Neuronal stem cell (in vitro differentiated cells): ENCODE measurements around the gene SLC16A9.

Experiments
- DNase-seq: peaks from one replicate; pipeline ENCODE4 v3.0.0-alpha.2; 2013; ENCODE audit warnings: low spot score
- H2AFZ ChIP-seq: one replicate; pipeline ENCODE4 v1.6.1; 2013; ENCODE audit warnings: mild to moderate bottlenecking, low read length, inconsistent platforms
- H2AK5ac ChIP-seq: 2 replicates; pipeline ENCODE4 v1.6.1; 2013; ENCODE audit warnings: low read depth, mild to moderate bottlenecking, inconsistent platforms, low read length, moderate library complexity, mixed read lengths
- H2BK120ac ChIP-seq: 2 replicates; pipeline ENCODE4 v1.6.1; 2013; ENCODE audit warnings: low read depth, mild to moderate bottlenecking, inconsistent platforms, low read length, moderate library complexity, mixed read lengths
- H2BK12ac ChIP-seq: one replicate; pipeline ENCODE4 v1.6.1; 2013; ENCODE audit warnings: low read length, inconsistent platforms
- H2BK15ac ChIP-seq: 2 replicates; pipeline ENCODE4 v1.6.1; 2013; ENCODE audit warnings: mild to moderate bottlenecking, low read length, inconsistent platforms, mixed read lengths
- H2BK5ac ChIP-seq: one replicate; pipeline ENCODE4 v1.6.1; 2013; ENCODE audit warnings: inconsistent platforms, mild to moderate bottlenecking, low read length, moderate library complexity
- H3K14ac ChIP-seq: one replicate; pipeline ENCODE4 v1.6.1; 2013; ENCODE audit warnings: low read length, inconsistent platforms
- H3K18ac ChIP-seq: 2 replicates; pipeline ENCODE4 v1.6.1; 2013; ENCODE audit warnings: low read length, inconsistent platforms
- H3K23ac ChIP-seq: 2 replicates; pipeline ENCODE4 v1.6.1; 2013; ENCODE audit warnings: low read depth, mild to moderate bottlenecking, mixed read lengths, low read length, inconsistent platforms; ENCODE audit not compliant: poor library complexity
- H3K27ac ChIP-seq: replicated peaks from 3 replicates; pipeline ENCODE4 v1.5.1; 2013; ENCODE audit warnings: low read length, inconsistent platforms
- H3K27me3 ChIP-seq, 3 experiments: 2 replicates each; pipeline ENCODE4 v1.6.1; 2013; ENCODE audit warnings: low read length in 3 of 3, mild to moderate bottlenecking in 2 of 3, inconsistent platforms in 1 of 3, low read depth in 1 of 3, mixed read lengths in 1 of 3, moderate library complexity in 1 of 3; ENCODE audit not compliant: control insufficient read depth in 3 of 3, insufficient read depth in 3 of 3
- H3K36me3 ChIP-seq, 2 donors: replicated peaks in 1 of 2; 2 replicates each; pipeline ENCODE4 v1.6.1; 2013; ENCODE audit warnings: low read length in 2 of 2; ENCODE audit not compliant: control insufficient read depth in 2 of 2, insufficient read depth in 2 of 2
- H3K4ac ChIP-seq: 2 replicates; pipeline ENCODE4 v1.6.1; 2013; ENCODE audit warnings: inconsistent platforms, mild to moderate bottlenecking, low read length, moderate library complexity
- H3K4me1 ChIP-seq, 2 donors: 1 replicate in 1 of 2; 2 replicates in 1 of 2; pipeline ENCODE4 v1.6.1; 2013; ENCODE audit warnings: low read length in 2 of 2, low read depth in 1 of 2; ENCODE audit not compliant: control insufficient read depth in 2 of 2, insufficient read depth in 1 of 2
- H3K4me2 ChIP-seq: one replicate; pipeline ENCODE4 v1.6.1; 2013; ENCODE audit warnings: mild to moderate bottlenecking, low read length, inconsistent platforms; ENCODE audit not compliant: insufficient read depth, poor library complexity, severe bottlenecking
- H3K4me3 ChIP-seq, 2 donors: 2 replicates each; pipeline ENCODE4 v1.5.1; 2013; ENCODE audit warnings: low read length in 2 of 2, mild to moderate bottlenecking in 2 of 2, inconsistent platforms in 1 of 2, moderate library complexity in 1 of 2
- H3K79me1 ChIP-seq: one replicate; pipeline ENCODE4 v1.6.1; 2013; ENCODE audit warnings: low read depth, mild to moderate bottlenecking, inconsistent platforms, low read length, moderate library complexity
- H3K9ac ChIP-seq: one replicate; pipeline ENCODE4 v1.6.1; 2013; ENCODE audit warnings: mild to moderate bottlenecking, low read depth, low read length, inconsistent platforms; ENCODE audit not compliant: poor library complexity
- H3K9me3 ChIP-seq, 2 donors: replicated peaks in 1 of 2; 2 replicates each; pipeline versions ENCODE3 to v1.6.1; 2013; ENCODE audit warnings: low read length in 2 of 2, mild to moderate bottlenecking in 2 of 2, inconsistent platforms in 1 of 2, low read depth in 1 of 2, mixed read lengths in 1 of 2, moderate library complexity in 1 of 2; ENCODE audit not compliant: control insufficient read depth in 2 of 2, insufficient read depth in 1 of 2
- H4K8ac ChIP-seq: one replicate; pipeline ENCODE4 v1.6.1; 2013; ENCODE audit warnings: low read depth, mild to moderate bottlenecking, inconsistent platforms, low read length, moderate library complexity
- H4K91ac ChIP-seq: one replicate; pipeline ENCODE4 v1.6.1; 2013; ENCODE audit warnings: low read length, low read depth, mild to moderate bottlenecking, inconsistent platforms; ENCODE audit not compliant: poor library complexity
- WGBS, 2 donors: extraction: QIAGEN DNeasy Blood & Tissue Kit; methylation state at CpG; one replicate each; pipeline ENCODE4 v1.1.7; 2013; ENCODE audit warnings: missing lambda C conversion rate in 2 of 2, mixed read lengths in 1 of 2; ENCODE audit not compliant: insufficient read length in 2 of 2, insufficient replicate concordance in 1 of 2; ENCODE audit errors: extremely low coverage in 2 of 2; 5-methylcytosine and 5-hydroxymethylcytosine counted together

Gene SLC16A9

DNA sequence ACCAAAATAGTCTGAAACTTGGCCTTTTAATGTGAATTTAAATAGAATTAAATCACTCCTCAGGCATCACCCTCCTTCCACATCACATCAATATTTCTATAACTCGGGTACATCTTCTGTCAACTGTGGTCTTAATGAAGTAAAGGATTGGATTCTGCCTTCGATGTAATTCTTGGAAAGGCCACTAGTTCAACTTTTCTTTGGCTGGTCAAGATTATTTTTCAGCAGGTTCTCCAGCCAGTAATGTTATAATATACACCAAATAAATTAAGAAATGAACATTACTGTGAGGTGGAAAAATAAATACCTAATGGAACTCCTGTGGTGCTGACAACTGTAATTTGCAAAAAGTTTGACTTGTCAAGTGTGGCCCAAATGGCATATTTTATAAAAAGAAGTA is 9.7 kb upstream of the SLC16A9 start:
- no CpG with 5 or more reads among the region's 2 CpGs for WGBS, 2 donors
- Histone ChIP-seq H2BK15ac (no peak overlapping the region), H3K36me3 (no peaks in the 10 kb centered on the region)

DNA sequence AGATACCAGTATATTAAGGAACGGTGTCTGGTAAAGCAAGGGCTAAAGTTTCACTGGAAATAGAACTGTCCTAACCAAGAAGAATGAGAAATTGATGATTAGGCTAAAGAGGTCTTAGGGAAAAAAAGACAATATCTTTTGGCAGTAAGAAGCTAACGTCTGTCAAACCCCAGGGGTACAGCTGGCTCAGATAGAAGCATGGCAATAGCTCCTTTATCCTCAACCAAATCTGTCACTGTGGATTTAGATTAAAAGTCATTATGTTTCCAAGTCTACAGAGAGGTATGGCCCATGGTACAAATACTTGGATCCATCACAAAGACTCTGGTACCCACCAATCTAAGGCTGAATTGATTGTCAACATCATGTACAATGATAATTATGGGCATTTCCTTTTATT is 8.6 kb upstream of the SLC16A9 start:
- Histone ChIP-seq H3K4me1 (no peaks in the 10 kb centered on the region), H2BK12ac (no peak overlapping the region), H4K8ac (no peak overlapping the region), H3K4me2 (no peak overlapping the region), H3K4ac (no peak overlapping the region), H2BK15ac (no peak overlapping the region), H3K14ac (no peak overlapping the region), H3K9me3 (no peaks in the 10 kb centered on the region), H2AFZ (no peak overlapping the region), H3K23ac (no peak overlapping the region), H3K27ac (no peak overlapping the region), H3K9ac (no peak overlapping the region), H3K36me3 (no peaks in the 10 kb centered on the region), H4K91ac (no peak overlapping the region), H2BK120ac (no peak overlapping the region), H2BK5ac (no peak overlapping the region), H3K27me3 (peaks cover 0 to 25% (median 0%) of the 10 kb centered on the region in 3 experiments), H3K18ac (no peak overlapping the region), H3K4me3 (no peak overlapping the region), H2AK5ac (no peak overlapping the region), H3K79me1 (no peaks in the 10 kb centered on the region)
- no CpG with 5 or more reads among the region's 2 CpGs for WGBS, 2 donors
- no peak for DNase-seq

More for the DNA sequence above, 9.7 kb upstream of the SLC16A9 start:
- no peak overlapping the region for H3K4me3 ChIP-seq
- H3K27me3 ChIP-seq: peaks cover 0 to 14% (median 0%) of the 10 kb centered on the region in 3 experiments
- no peaks in the 10 kb centered on the region for H3K79me1 ChIP-seq
- no peak overlapping the region for H4K91ac ChIP-seq
- H4K8ac ChIP-seq: no peak overlapping the region
- no peak overlapping the region for H2BK12ac ChIP-seq
- H3K4me1 ChIP-seq: no peaks in the 10 kb centered on the region
- no peak overlapping the region for H3K9ac ChIP-seq
- no peak overlapping the region for H3K23ac ChIP-seq
- no peak overlapping the region for H2AK5ac ChIP-seq
- no peak for DNase-seq
- no peak overlapping the region for H3K4ac ChIP-seq
- no peak overlapping the region for H3K18ac ChIP-seq
- H3K27ac ChIP-seq: no peak overlapping the region
- H2BK120ac ChIP-seq: no peak overlapping the region
- no peak overlapping the region for H3K14ac ChIP-seq
- no peak overlapping the region for H2BK5ac ChIP-seq
- no peak overlapping the region for H2AFZ ChIP-seq
- H3K4me2 ChIP-seq: no peak overlapping the region
- H3K9me3 ChIP-seq: no peaks in the 10 kb centered on the region

DNA sequence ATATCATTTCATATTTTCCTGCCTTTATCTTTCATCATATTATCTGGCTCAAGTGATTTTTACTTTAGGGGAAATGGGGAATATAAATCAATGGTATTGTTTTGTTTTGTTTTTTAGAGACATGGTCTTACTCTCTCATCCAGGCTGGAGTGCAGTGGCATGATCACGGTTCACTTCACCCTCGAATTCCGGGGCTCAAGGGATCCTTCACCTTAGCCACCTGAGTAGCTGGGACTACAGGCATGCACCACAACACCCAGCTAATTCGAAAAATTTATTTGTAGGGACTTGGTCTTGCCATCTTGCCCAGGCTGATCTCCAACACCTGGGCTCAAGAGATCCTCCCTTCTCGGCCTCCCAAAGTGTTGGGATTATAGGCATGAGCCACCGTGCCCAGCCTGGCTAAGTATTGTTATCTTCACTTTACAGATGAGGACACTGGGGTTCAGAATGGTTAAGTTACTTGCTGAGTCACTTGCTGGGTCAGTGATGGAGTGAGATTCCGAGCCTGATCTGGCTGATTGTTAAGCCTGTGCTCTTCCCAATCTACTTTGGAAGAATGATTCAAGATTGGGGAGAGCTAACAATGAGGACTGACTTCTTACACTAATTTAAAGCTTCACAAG is 3.7 kb upstream of the SLC16A9 start:
- Histone ChIP-seq H2BK120ac (no peak overlapping the region), H4K8ac (no peak overlapping the region), H2AFZ (no peak overlapping the region), H3K79me1 (peaks cover 3% of the 10 kb centered on the region), H4K91ac (no peak overlapping the region), H3K18ac (no peak overlapping the region), H2BK15ac (no peak overlapping the region), H3K9ac (no peak overlapping the region), H3K4me3 (no peak overlapping the region), H3K36me3 (no peaks in the 10 kb centered on the region), H2AK5ac (no peak overlapping the region), H3K4me1 (peaks cover 3 to 4% of the 10 kb centered on the region in 2 donors), H2BK5ac (no peak overlapping the region), H3K27ac (no peak overlapping the region), H3K4ac (no peak overlapping the region), H3K27me3 (peaks cover 0 to 47% (median 0%) of the 10 kb centered on the region in 3 experiments), H3K4me2 (no peak overlapping the region), H3K9me3 (no peaks in the 10 kb centered on the region), H3K14ac (no peak overlapping the region), H3K23ac (no peak overlapping the region), H2BK12ac (no peak overlapping the region)
- no peak for DNase-seq
- WGBS, 2 donors: no CpG with 5 or more reads among the region's 7 CpGs

DNA sequence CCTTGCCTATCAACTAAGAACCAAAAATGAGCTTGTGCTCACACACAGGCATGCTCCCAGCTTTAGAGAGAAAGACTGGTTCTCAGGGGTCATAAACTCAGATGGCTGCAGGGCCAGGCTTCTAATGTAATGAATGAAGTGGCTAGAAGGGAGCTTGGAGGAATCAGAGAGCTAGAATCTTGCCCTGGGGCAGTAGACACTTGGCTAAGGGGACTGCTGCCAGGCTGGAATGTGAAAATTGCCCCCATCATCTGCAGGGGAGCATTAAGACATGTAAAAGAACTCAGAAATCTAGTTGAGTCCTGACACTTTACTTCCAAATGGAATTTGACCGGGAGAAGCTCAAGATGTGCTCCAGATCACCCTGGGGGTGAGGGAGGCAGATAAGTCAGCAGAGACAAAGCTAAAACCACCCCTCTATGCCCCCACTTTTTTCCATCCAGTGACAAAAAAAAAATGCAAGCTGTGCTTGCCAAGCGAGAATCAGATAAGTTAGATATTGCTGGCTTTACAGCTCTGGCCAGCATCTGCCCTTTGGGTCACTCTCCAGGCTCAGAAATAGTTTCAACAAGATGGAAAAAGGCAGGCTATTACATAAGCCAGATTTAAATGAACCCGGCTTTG is 2.3 kb upstream of the SLC16A9 start:
- Histone ChIP-seq H3K4me1 (peaks cover 6 to 7% of the 10 kb centered on the region in 2 donors), H3K27me3 (peaks cover 0 to 44% (median 0%) of the 10 kb centered on the region in 3 experiments), H3K36me3 (peaks cover 0 to 9% of the 10 kb centered on the region in 2 donors), H3K14ac (no peak overlapping the region), H2AFZ (no peak overlapping the region), H2AK5ac (no peak overlapping the region), H3K4me2 (no peak overlapping the region), H2BK12ac (no peak overlapping the region), H3K4me3 (no peak overlapping the region), H4K8ac (no peak overlapping the region), H3K18ac (no peak overlapping the region), H3K9ac (no peak overlapping the region), H4K91ac (no peak overlapping the region), H2BK15ac (no peak overlapping the region), H3K9me3 (peaks cover 0 to 3% of the 10 kb centered on the region in 2 donors), H2BK5ac (no peak overlapping the region), H3K4ac (no peak overlapping the region), H3K27ac (no peak overlapping the region), H2BK120ac (no peak overlapping the region), H3K79me1 (peaks cover 3% of the 10 kb centered on the region), H3K23ac (no peak overlapping the region)
- DNase-seq: no peak
- no CpG with 5 or more reads among the region's 3 CpGs for WGBS, 2 donors
